ENCODE measurements around the gene ANKH.
"Not testable (repeated sequence)": the region's sequence is repeated elsewhere in the genome, so short reads cannot be mapped to it uniquely, and the experiment has no call there.

Gene ANKH

DNA sequence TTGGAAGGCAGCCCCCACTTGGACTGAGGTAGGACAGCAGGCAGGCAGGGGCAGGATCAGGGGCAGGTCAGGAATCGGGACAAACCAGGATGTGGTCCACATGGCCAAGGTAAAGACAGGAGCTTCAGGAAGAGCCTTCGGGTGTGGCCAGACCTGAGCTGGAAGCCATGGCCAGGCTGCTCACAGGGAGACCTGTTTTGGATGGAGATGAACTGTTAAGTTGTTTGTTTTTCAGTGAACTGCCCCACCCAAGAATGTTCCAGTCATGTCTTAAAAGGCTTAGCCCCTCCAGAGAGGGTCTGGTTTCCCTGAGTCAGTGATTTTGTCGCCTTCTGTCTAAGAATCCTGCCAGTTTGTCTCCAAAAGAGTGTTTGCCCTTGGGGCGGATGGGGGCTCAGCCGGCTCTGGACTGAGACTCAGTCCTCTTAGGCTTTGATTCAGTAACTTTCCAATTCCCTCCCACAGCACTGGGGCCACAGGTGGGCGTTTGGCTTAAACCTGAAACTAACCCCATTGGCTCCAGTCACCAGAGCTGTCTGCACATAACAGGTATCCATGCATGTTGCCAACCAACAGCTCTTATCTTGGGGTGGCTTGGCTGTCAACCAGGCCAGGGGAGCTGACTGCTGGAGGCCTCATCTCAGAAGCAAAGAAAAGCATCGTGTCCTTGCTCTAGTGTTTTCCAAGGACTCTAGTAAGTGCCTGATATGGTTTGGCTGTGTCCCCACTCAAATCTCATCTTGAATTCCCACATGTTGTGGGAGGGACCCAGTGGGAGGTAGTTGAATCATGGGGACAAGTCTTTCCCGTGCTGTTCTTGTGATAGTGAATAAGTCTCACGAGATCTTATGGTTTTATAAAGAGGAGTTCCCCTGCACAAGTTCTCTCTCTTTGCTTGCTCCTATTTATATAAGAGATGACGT, 11.3 kb upstream of the ANKH start:
- TF ChIP-seq, protein P1, sequence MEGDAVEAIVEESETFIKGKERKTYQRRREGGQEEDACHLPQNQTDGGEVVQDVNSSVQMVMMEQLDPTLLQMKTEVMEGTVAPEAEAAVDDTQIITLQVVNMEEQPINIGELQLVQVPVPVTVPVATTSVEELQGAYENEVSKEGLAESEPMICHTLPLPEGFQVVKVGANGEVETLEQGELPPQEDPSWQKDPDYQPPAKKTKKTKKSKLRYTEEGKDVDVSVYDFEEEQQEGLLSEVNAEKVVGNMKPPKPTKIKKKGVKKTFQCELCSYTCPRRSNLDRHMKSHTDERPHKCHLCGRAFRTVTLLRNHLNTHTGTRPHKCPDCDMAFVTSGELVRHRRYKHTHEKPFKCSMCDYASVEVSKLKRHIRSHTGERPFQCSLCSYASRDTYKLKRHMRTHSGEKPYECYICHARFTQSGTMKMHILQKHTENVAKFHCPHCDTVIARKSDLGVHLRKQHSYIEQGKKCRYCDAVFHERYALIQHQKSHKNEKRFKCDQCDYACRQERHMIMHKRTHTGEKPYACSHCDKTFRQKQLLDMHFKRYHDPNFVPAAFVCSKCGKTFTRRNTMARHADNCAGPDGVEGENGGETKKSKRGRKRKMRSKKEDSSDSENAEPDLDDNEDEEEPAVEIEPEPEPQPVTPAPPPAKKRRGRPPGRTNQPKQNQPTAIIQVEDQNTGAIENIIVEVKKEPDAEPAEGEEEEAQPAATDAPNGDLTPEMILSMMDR (IDR thresholded peaks at IDR 0.05; ENCODE audit: low read depth, low read length) = no peak
- no peak for DNase-seq (ENCODE audit: extremely low read depth, low read depth)

DNA sequence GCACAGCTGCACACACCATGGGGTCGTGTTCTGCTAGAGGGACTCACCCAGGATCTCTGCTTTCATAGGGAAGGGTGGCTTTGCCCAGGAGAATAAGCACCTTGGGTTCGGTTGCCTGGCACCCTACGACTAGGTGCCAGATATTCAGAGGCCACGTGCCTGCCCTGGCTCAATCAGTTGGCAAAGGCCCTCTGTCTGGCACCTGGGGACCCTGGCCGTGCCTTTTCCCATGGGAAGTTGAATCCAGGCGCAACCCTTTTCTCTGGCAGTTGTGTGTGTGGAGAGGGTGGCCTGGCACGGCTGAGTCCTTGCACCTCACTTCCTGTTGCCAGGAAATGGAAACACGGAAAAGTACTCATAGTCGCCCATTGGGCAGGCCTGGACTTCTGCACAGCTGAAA, 10.2 kb upstream of the ANKH start:
- DNase-seq (ENCODE audit: extremely low read depth, low read depth) = no peak
- TF ChIP-seq, protein P1 (IDR thresholded peaks at IDR 0.05; ENCODE audit: low read depth, low read length) = no peak

DNA sequence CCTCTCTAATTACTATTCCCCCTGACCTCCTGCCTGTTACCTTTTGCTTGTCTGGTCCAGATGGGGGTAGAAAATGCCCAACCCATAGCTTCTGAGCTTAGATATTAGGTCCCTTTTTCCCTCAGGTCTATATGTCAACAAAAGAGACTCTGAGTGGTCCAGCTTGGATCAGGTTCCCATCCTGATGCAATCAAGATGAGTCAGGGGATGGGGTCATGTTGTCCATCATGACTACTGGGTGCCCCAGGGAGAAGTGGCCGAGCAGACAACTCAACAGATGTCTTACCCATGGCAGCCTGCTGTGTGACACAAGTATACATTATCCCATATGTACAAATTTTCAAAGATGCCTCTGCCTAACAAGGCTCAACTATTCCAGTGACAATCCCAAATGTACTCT, 9.1 kb upstream of the ANKH start:
- DNase-seq (ENCODE audit: extremely low read depth, low read depth) = no peak

DNA sequence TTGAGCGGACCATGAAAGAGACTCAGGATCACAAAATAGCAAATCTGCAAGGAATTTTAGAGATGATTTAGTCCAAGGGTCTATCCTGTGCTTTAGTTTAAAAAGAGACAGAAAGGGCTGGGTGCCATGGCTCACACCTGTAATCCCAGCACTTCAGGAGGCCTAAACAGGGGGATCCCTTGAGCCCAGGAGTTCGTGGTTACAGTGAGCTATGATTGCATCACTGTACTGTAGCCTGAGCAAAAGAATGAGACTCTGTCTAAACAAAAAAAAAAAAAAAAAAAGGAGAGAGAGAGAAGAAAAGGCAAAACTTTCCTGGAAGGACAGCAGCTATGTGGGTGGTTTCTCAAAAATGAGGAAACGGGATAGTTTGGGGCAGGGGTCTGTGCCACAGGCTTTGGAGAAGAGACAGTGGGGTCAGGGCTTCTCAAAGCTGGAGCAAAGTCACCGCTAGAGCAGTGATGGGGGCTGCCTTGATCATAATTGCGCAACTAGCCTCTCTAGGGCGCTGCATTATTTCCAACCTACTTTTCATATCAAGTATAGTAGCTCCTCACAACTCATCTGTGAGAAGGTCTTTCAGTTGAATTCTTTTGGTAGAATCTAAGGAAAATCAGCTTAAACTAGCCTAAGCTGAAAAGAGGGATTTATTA, 8.5 kb upstream of the ANKH start:
- TF ChIP-seq, protein P1 (IDR thresholded peaks at IDR 0.05; ENCODE audit: low read depth, low read length) = no peak
- no peak for DNase-seq (ENCODE audit: extremely low read depth, low read depth)

More for the DNA sequence above, 9.1 kb upstream of the ANKH start:
- TF ChIP-seq, protein P1 (IDR thresholded peaks at IDR 0.05; ENCODE audit: low read depth, low read length) = no peak

DNA sequence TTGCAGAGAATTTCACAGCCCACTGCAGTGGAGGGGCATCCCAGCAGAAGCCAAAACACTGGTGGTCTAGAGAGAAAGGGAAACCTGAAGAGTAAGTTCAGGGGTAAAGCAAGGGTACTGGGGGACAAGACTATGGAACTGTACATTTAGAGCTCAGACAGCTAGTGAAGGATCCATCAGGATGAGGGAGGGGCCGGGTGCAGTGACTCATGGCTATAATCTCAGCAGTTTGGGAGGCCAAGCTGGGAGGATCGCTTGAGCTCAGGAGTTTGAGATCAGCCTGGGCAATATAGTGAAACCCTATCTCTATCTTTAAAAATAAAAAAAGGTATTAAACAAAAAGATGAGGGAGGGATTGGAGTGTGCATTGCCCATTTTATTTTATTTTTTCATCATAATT, 7.8 kb upstream of the ANKH start:
- TF ChIP-seq, protein P1 (IDR thresholded peaks at IDR 0.05; ENCODE audit: low read depth, low read length) = no peak
- DNase-seq (ENCODE audit: extremely low read depth, low read depth) = no peak

DNA sequence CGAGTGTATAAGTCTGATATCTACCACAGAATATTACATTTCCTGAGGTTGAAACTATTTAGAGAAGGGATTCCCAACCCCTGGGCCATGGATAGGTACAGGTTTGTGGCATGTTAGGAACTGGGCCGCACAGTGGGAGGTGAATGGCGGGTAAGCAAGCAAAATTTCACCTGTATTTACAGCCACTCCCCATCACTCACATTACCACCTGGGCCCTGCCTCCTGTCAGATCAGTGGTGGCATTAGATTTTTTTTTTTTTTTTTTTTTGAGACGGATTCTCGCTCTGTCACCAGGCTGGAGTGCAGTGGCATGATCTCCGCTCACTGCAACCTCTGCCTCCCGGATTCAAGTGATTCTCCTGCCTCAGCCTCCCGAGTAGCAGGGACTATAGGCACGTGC, 6.6 kb upstream of the ANKH start:
- not testable (repeated sequence) for DNase-seq (ENCODE audit: extremely low read depth, low read depth)

DNA sequence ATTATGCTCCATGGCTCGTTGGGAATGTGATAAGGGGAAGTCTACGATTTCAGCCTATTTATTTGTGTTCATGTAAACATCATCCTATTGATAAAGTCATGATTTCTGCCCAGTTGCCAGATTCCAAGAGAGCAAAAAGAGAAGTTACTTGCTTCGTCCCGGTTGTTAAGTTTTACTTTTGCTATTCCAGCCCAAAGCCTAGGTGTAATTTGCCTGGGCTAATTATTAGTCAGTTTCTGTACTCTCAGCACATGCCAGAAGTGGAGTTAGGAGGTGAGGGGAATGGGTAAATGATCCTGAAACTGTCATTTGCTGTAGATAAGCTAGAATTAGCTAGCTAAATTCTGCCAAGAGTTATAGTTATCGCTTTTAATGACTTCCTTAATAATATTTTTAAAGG, 4.5 kb upstream of the ANKH start:
- no peak for DNase-seq (ENCODE audit: extremely low read depth, low read depth)
- TF ChIP-seq, protein P1 (IDR thresholded peaks at IDR 0.05; ENCODE audit: low read depth, low read length) = no peak

Measured in AG09319 (cell line).